IPS-NIHi7 (cell line): ENCODE results near the gene TXNRD2.
"Not testable (repeated sequence)": the region's sequence is repeated elsewhere in the genome, so short reads cannot be mapped to it uniquely, and the experiment has no call there.

Experiments
- DNase-seq: peaks from one replicate; pipeline ENCODE4 v3.0.0; 2012; ENCODE audit warnings: mixed read lengths; ENCODE audit errors: extremely low spot score

The TXNRD2 gene

GRCh38 chr22:19923914-19924513 lies 17.6 kb downstream of the TXNRD2 start:
- DNase-seq = no peak

- DNase-seq = no peak
These were observed 20.0 kb downstream of the TXNRD2 start for GRCh38 chr22:19921544-19922081.

- DNase-seq = no peak
These were observed 21.8 kb downstream of the TXNRD2 start for GRCh38 chr22:19919701-19920363.

GRCh38 chr22:19918332-19919106 lies 23.1 kb downstream of the TXNRD2 start:
- DNase-seq = no peak

GRCh38 chr22:19917389-19918138 lies 24.1 kb downstream of the TXNRD2 start:
- DNase-seq = no peak

- no peak for DNase-seq
These were observed 24.7 kb downstream of the TXNRD2 start for GRCh38 chr22:19916941-19917340.

- no peak for DNase-seq
These were observed 25.6 kb downstream of the TXNRD2 start for GRCh38 chr22:19916006-19916405.

GRCh38 chr22:19915287-19915954 lies 26.2 kb downstream of the TXNRD2 start:
- no peak for DNase-seq

GRCh38 chr22:19914201-19914943 lies 27.2 kb downstream of the TXNRD2 start:
- no peak for DNase-seq

GRCh38 chr22:19913337-19913936 lies 28.2 kb downstream of the TXNRD2 start:
- DNase-seq = no peak

- DNase-seq = peak; percentile 52
These were observed 29.2 kb downstream of the TXNRD2 start for GRCh38 chr22:19912271-19912999.

GRCh38 chr22:19911540-19912270 lies 29.9 kb downstream of the TXNRD2 start:
- DNase-seq = no peak

GRCh38 chr22:19910180-19910744 lies 31.4 kb downstream of the TXNRD2 start:
- no peak for DNase-seq

- peak; percentile 91 for DNase-seq
These were observed 32.1 kb downstream of the TXNRD2 start for GRCh38 chr22:19909350-19910179.

- DNase-seq = not testable (repeated sequence)
These were observed 33.7 kb downstream of the TXNRD2 start for GRCh38 chr22:19907902-19908301.

- DNase-seq = not testable (repeated sequence)
These were observed 34.8 kb downstream of the TXNRD2 start for GRCh38 chr22:19906864-19907263.
